ENCODE data around the gene IFITM2.
"Not testable (repeated sequence)": the region's sequence is repeated elsewhere in the genome, so short reads cannot be mapped to it uniquely, and the experiment has no call there.

Gene IFITM2

GRCh38 chr11:306645-307371 is 808 bp upstream of the IFITM2 start:
- DNase-seq (ENCODE audit: low spot score), result no peak

- not testable (repeated sequence) for DNase-seq (ENCODE audit: low spot score)
Measured at GRCh38 chr11:308740-309665, 1.4 kb downstream of the IFITM2 start.

- DNase-seq (ENCODE audit: low spot score), result not testable (repeated sequence)
Measured at GRCh38 chr11:309979-310572, 2.5 kb downstream of the IFITM2 start.

- DNase-seq (ENCODE audit: low spot score), result not testable (repeated sequence)
Measured at GRCh38 chr11:311013-311748, 3.6 kb downstream of the IFITM2 start.

- no peak for DNase-seq (ENCODE audit: low spot score)
Measured at GRCh38 chr11:312092-312816, 4.6 kb downstream of the IFITM2 start.

GRCh38 chr11:313304-313786 is 5.7 kb downstream of the IFITM2 start:
- no peak for DNase-seq (ENCODE audit: low spot score)

- no peak for DNase-seq (ENCODE audit: low spot score)
Measured at GRCh38 chr11:313787-314553, 6.4 kb downstream of the IFITM2 start, which contains the start of gene IFITM1. IFITM1 (plus strand) TSS chr11:314040; CDS start chr11:314171, 131 bp downstream.

GRCh38 chr11:314554-314875 is 6.9 kb downstream of the IFITM2 start:
- not testable (repeated sequence) for DNase-seq (ENCODE audit: low spot score)

GRCh38 chr11:315051-315481 is 7.5 kb downstream of the IFITM2 start:
- no peak for DNase-seq (ENCODE audit: low spot score)

GRCh38 chr11:315516-315994 is 7.9 kb downstream of the IFITM2 start:
- no peak for DNase-seq (ENCODE audit: low spot score)

- DNase-seq (ENCODE audit: low spot score), result no peak
Measured at GRCh38 chr11:316031-316701, 8.6 kb downstream of the IFITM2 start.

GRCh38 chr11:316891-317301 is 9.3 kb downstream of the IFITM2 start:
- no peak for DNase-seq (ENCODE audit: low spot score)

GRCh38 chr11:317668-318404 is 10.2 kb downstream of the IFITM2 start:
- not testable (repeated sequence) for DNase-seq (ENCODE audit: low spot score)

GRCh38 chr11:318405-319120 is 10.9 kb downstream of the IFITM2 start:
- not testable (repeated sequence) for DNase-seq (ENCODE audit: low spot score)

GRCh38 chr11:319121-319887 is 11.7 kb downstream of the IFITM2 start:
- not testable (repeated sequence) for DNase-seq (ENCODE audit: low spot score)

- not testable (repeated sequence) for DNase-seq (ENCODE audit: low spot score)
Measured at GRCh38 chr11:319888-320273, 12.3 kb downstream of the IFITM2 start.

GRCh38 chr11:324156-324555 is 16.5 kb downstream of the IFITM2 start:
- DNase-seq (ENCODE audit: low spot score), result no peak

Data from SK-N-DZ (cell line).